ENCODE results near the gene KIRREL1.

GRCh38 chr1:158103861-158104522, 110.5 kb downstream of the KIRREL1 start:
- TF ChIP-seq CTCF (conservative IDR thresholded peaks at IDR 0.05) = no peak
- no peak for TF ChIP-seq ZFX (IDR thresholded peaks at IDR 0.05)

All from C4-2B (cell line).